ENCODE results near the gene GOLGA6A.

Gene GOLGA6A

GRCh38 chr15:74035121-74036017 lies 47.0 kb downstream of the GOLGA6A start:
- no peak for DNase-seq

GRCh38 chr15:74034206-74034755 lies 48.1 kb downstream of the GOLGA6A start:
- no peak for DNase-seq

- peak; percentile 54 for DNase-seq
Observed at GRCh38 chr15:74032606-74033561, 49.5 kb downstream of the GOLGA6A start.

GRCh38 chr15:74032046-74032445 lies 50.3 kb downstream of the GOLGA6A start:
- no peak for DNase-seq

- no peak for DNase-seq
Observed at GRCh38 chr15:74028646-74029045, 53.7 kb downstream of the GOLGA6A start.

GRCh38 chr15:74027688-74028087 lies 54.7 kb downstream of the GOLGA6A start:
- DNase-seq = no peak

GRCh38 chr15:74025436-74025835 lies 56.9 kb downstream of the GOLGA6A start:
- DNase-seq = no peak

GRCh38 chr15:74024687-74025086 lies 57.7 kb downstream of the GOLGA6A start:
- DNase-seq = no peak

- no peak for DNase-seq
Observed at GRCh38 chr15:74022706-74023470, 59.5 kb downstream of the GOLGA6A start.
